GM12878 (cell line): ENCODE results near the gene BBS1. TPM values are rescaled to one million over a fixed set of nuclear protein-coding genes. Genes with fewer than 3 reads are reported as not detected.

ENCODE experiments used
- ATAC-seq: fragments of 200-7000 bp; cut with Tn5 transposase; 3 replicates; pipeline ENCODE4 v1.9.1; 2020; ENCODE audit warnings: mild to moderate bottlenecking, moderate library complexity
- BruUV-seq: library from RNA; stranded (reverse); fragments of 400-500 nt; replicated peaks from 2 replicates; lab custom pipeline; 2021; lab: Mats Ljungman, UMichigan
- CTCF ChIA-PET: fragments of 300-600 bp; sonication (Branson Sonifier 250); formaldehyde crosslinking; extraction: SDS; loops from one replicate; lab custom pipeline; 2021; ENCODE audit warnings: inconsistent platforms; lab: Yijun Ruan, JAX
- POLR2A ChIA-PET: fragments of 350-600 bp; formaldehyde crosslinking; extraction: SDS; loops from one replicate; lab custom pipeline; 2021; ENCODE audit warnings: inconsistent platforms; lab: Charles Lee
- RAD21 ChIA-PET: fragments of 300-600 bp; sonication (Branson Sonifier 250); formaldehyde crosslinking; loops from one replicate; lab custom pipeline; 2023; ENCODE audit warnings: antibody characterized with exemption; ENCODE audit not compliant: unreplicated experiment; lab: Charles Lee
- SMC1A ChIA-PET: fragments of 300-600 bp; sonication (Branson Sonifier 250); formaldehyde crosslinking; loops from one replicate; lab custom pipeline; 2023; ENCODE audit not compliant: unreplicated experiment, uncharacterized antibody; lab: Charles Lee
- DNase-seq: peaks from one replicate; pipeline ENCODE4 v3.0.0-alpha.2; 2011; ENCODE audit warnings: low read depth, low spot score
- FAIRE-seq: peaks from 3 replicates; lab custom pipeline; 2011; peaks lifted over from hg19 to GRCh38; lab: Jason Lieb, UNC
- H2AFZ ChIP-seq: 2 replicates; pipeline ENCODE4 v1.6.0; 2011; ENCODE audit warnings: low read depth, low read length, control low read depth; ENCODE audit not compliant: control insufficient read depth
- H3K27ac ChIP-seq: 2 replicates; pipeline ENCODE4 v1.5.1; 2011; ENCODE audit warnings: control low read depth; ENCODE audit not compliant: control insufficient read depth, insufficient read depth
- H3K27me3 ChIP-seq, 2 experiments: replicated peaks in 1 of 2; 2 replicates each; pipeline versions ENCODE4 v1.6.0 to v1.6.1; 2011; ENCODE audit warnings: low read length in 1 of 2; ENCODE audit not compliant: control insufficient read depth in 2 of 2, insufficient read depth in 2 of 2
- H3K36me3 ChIP-seq, 2 experiments: 2 replicates each; pipeline ENCODE4 v1.5.1; 2011; ENCODE audit warnings: low read length in 1 of 2; ENCODE audit not compliant: control insufficient read depth in 2 of 2, insufficient read depth in 2 of 2
- H3K4me1 ChIP-seq: 2 replicates; pipeline ENCODE4 v1.6.1; 2011; ENCODE audit warnings: mild to moderate bottlenecking, low read length, moderate library complexity, mixed read lengths; ENCODE audit not compliant: control insufficient read depth, insufficient read depth
- H3K4me2 ChIP-seq: 2 replicates; pipeline ENCODE4 v1.6.0; 2011; ENCODE audit warnings: control low read depth; ENCODE audit not compliant: control insufficient read depth, insufficient read depth
- H3K4me3 ChIP-seq: fragments of 200-600 bp; sonication (generic); 2 replicates; pipeline ENCODE4 v1.5.1; 2016
- H3K79me2 ChIP-seq: 2 replicates; pipeline ENCODE4 v1.6.0; 2011; ENCODE audit warnings: low read length; ENCODE audit not compliant: control insufficient read depth, insufficient read depth
- H3K9ac ChIP-seq: 2 replicates; pipeline ENCODE4 v1.8.0; 2011; ENCODE audit warnings: low read length, control low read depth, mixed read lengths; ENCODE audit not compliant: control insufficient read depth, insufficient read depth
- H3K9me3 ChIP-seq: replicated peaks from 3 replicates; pipeline ENCODE4 v1.5.1; 2011; ENCODE audit warnings: mild to moderate bottlenecking, low read length; ENCODE audit not compliant: control insufficient read depth, insufficient read depth
- H4K20me1 ChIP-seq: 2 replicates; pipeline ENCODE4 v1.6.0; 2011; ENCODE audit not compliant: control insufficient read depth, insufficient read depth
- CEBPB ChIP-seq, 2 experiments: fragments of 150-350 bp in 1 of 2; IDR thresholded peaks; 2 replicates each; pipeline ENCODE4 v1.6.1; 2012 to 2014; ENCODE audit warnings: low read depth in 2 of 2, low read length in 2 of 2, borderline replicate concordance in 1 of 2, inconsistent platforms in 1 of 2
- CEBPZ ChIP-seq: fragments of 150-350 bp; IDR thresholded peaks from 2 replicates; pipeline ENCODE4 v1.6.1; 2016; ENCODE audit warnings: low read depth, low read length
- NKRF ChIP-seq: fragments of 450-650 bp; conservative IDR thresholded peaks from 2 replicates; pipeline ENCODE4 v1.6.1; 2017; ENCODE audit warnings: mild to moderate bottlenecking, moderate library complexity
- PRDM15 ChIP-seq: fragments of 450-650 bp; formaldehyde crosslinking; IDR thresholded peaks from 2 replicates; pipeline ENCODE4 v1.4.0; 2020; ENCODE audit warnings: mild to moderate bottlenecking, moderate library complexity
- RAD21 ChIP-seq: IDR thresholded peaks from 2 replicates; pipeline ENCODE4 v1.6.1; 2011; ENCODE audit warnings: mild to moderate bottlenecking, low read depth, low read length, moderate library complexity; ENCODE audit not compliant: insufficient read depth
- RAD51 ChIP-seq: fragments of 450-650 bp; IDR thresholded peaks from 2 replicates; pipeline ENCODE4 v1.6.1; 2016; ENCODE audit warnings: moderate library complexity, mild to moderate bottlenecking, inconsistent platforms
- SKIL ChIP-seq: fragments of 450-650 bp; IDR thresholded peaks from 2 replicates; pipeline ENCODE4 v1.6.1; 2017; ENCODE audit warnings: mild to moderate bottlenecking, low read depth, inconsistent platforms; ENCODE audit not compliant: poor library complexity, severe bottlenecking
- SUZ12 ChIP-seq: fragments of 200-600 bp; sonication (generic); IDR thresholded peaks from one replicate; pipeline ENCODE4 v1.6.1; 2018; ENCODE audit warnings: antibody characterized with exemption, mild to moderate bottlenecking; ENCODE audit not compliant: unreplicated experiment
- TARDBP ChIP-seq: IDR thresholded peaks from 2 replicates; pipeline ENCODE4 v1.6.1; 2016; ENCODE audit warnings: borderline replicate concordance
- ZBED1 ChIP-seq: IDR thresholded peaks from 2 replicates; pipeline ENCODE4 v1.6.1; 2016; ENCODE audit warnings: borderline replicate concordance
- WGBS: methylation state at CpG from one replicate; pipeline ENCODE4 v1.1.6; 2016; ENCODE audit warnings: low lambda C conversion rate; ENCODE audit not compliant: insufficient replicate concordance, insufficient coverage; ENCODE audit errors: missing lambda C conversion rate; 5-methylcytosine and 5-hydroxymethylcytosine counted together
- in situ Hi-C: fragments of 300-500 bp; cut with MboI; formaldehyde crosslinking; loops from 9 replicates; pipeline ENCODE4 v1.14.3; 2018; ENCODE audit warnings: mixed read lengths
- intact Hi-C: fragments of 100-400 bp; cut with micrococcal nuclease; formaldehyde crosslinking; loops from one replicate; pipeline ENCODE4 v1.14.2; 2022; ENCODE audit not compliant: unreplicated experiment
- polyA plus RNA-seq, 11 experiments: library from polyadenylated mRNA; depleted of rRNA in 4 of 11; unstranded in 6 of 11; stranded (reverse) in 5 of 11; fragments of >200 nt; fragmentation: Nextera tagmentation in 4 of 11; fragmentation: Illumina TruSeq in 1 of 11; extraction: Ambion mirVana in 4 of 11; extraction: Trizol in 1 of 11; gene quantifications; 1 replicate in 1 of 11; 2 replicates in 10 of 11; pipeline versions ENCODE4 v1.2.1 to v1.2.3, GENCODE V29; 2011 to 2016; ENCODE audit warnings: inconsistent platforms in 2 of 11, missing spikeins in 2 of 11, low read depth in 1 of 11
- total RNA-seq, 4 experiments: library from RNA; depleted of rRNA in 3 of 4; stranded (reverse); fragments of >200 nt in 3 of 4; fragmentation: Illumina TruSeq in 1 of 4; extraction: Trizol in 1 of 4; gene quantifications; 2 replicates each; pipeline versions ENCODE4 v1.2.1 to v1.2.3, GENCODE V29; 2013 to 2021

BBS1 gene
- total and polyA plus RNA-seq, 10 of the 15 experiments (the other 5 are each of a cell fraction or from before 2014, with no cell fraction given) = 2.5 to 14.7 (median 8.7) TPM

- no peak for FAIRE-seq
- no peaks in the 10 kb centered on the region for H4K20me1 ChIP-seq
- CTCF ChIA-PET = interaction anchor here (1.5 to 2.5 kb wide), 3 partner anchors 8 to 109 kb away, joined by 3 to 10 read pairs (median 4); partner anchors contain the start of genes CCDC87, CCS and RBM4B
- H3K9me3 ChIP-seq = no peaks in the 10 kb centered on the region
- POLR2A ChIA-PET = no interaction called here
- no peak overlapping the region for H3K9ac ChIP-seq
- 12% methylated on average over 7 of the region's 7 CpGs for WGBS
- H3K4me1 ChIP-seq = no peaks in the 10 kb centered on the region
- peaks cover 0 to 6% of the 10 kb centered on the region in 2 experiments; a peak in 3 of 4 replicates for H3K27me3 ChIP-seq
- RAD21 ChIA-PET = interaction anchor here (1.8 kb wide), 1 partner anchor 109 kb away, joined by 10 read pairs; the partner anchor contains the start of gene RBM4B
- no peaks in the 10 kb centered on the region for H3K79me2 ChIP-seq
- BruUV-seq = no TSS peak
- no peak overlapping the region for H2AFZ ChIP-seq
- in situ Hi-C loops = no loop called here
- no peak for DNase-seq
- no peak overlapping the region for H3K4me3 ChIP-seq
- SMC1A ChIA-PET = interaction anchor here (1.5 to 1.6 kb wide), 2 partner anchors 9 to 109 kb away, joined by 5 read pairs; partner anchors contain the start of gene RBM4B
- no peak overlapping the region for H3K27ac ChIP-seq
- no peaks in the 10 kb centered on the region for H3K36me3 ChIP-seq
- no peak overlapping the region for H3K4me2 ChIP-seq
- no peak for ATAC-seq
- intact Hi-C loops = no loop called here
- TF ChIP-seq RAD51 (no peak), RAD21 (no peak), CEBPZ (no peak), PRDM15 (CRISPR knock-in tag) (no peak), SKIL (no peak), CEBPB (IDR thresholded peaks at IDR 0.05; ENCODE audit: borderline replicate concordance in 1 of 2, low read depth in 2 of 2, low read length in 2 of 2) (no peak), SUZ12 (no peak), ZBED1 (no peak), TARDBP (no peak), NKRF (no peak)
Observed at GRCh38 chr11:66569076-66569475, 58.6 kb downstream of the BBS1 start.
